Uterus (tissue), 2 donors: ENCODE results near the gene CRYBG2.

Experiments used
- POLR2A ChIP-seq, 2 donors: fragments of 450-650 bp; IDR thresholded peaks; one replicate each; pipeline ENCODE4 v1.6.1; 2016; ENCODE audit warnings: antibody characterized with exemption in 2 of 2, mild to moderate bottlenecking in 1 of 2, moderate library complexity in 1 of 2
- TF ChIP-seq, protein P1 (sequence below), 4 experiments: fragments of 200-600 bp in 2 of 4; fragments of 450-650 bp in 2 of 4; sonication (generic) in 2 of 4; IDR thresholded peaks; one replicate each; pipeline ENCODE4 v1.5.1; 2016 to 2019; ENCODE audit warnings: antibody characterized with exemption in 4 of 4, mild to moderate bottlenecking in 2 of 4, moderate library complexity in 1 of 4

DNA sequence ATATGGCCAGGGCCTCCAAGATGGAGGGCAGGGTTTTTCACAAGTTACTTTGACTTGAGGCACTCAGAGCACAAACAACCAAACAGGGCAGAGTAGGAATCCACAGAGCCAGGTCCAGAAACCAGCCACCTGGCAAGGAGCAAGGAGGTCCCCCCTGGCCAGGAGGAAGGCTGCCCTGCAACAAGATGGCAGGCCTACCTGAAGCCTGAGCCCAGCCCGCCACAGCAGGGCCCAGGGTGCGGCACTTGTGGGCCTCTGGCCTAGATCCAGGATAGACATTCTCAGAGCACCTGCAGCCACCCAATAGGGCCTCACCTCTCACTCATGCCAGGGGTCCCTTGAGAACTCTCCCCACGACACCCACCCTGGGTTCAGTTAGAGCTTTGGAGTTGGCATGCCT is 62.5 kb downstream of the CRYBG2 start:
- TF ChIP-seq, protein P1, sequence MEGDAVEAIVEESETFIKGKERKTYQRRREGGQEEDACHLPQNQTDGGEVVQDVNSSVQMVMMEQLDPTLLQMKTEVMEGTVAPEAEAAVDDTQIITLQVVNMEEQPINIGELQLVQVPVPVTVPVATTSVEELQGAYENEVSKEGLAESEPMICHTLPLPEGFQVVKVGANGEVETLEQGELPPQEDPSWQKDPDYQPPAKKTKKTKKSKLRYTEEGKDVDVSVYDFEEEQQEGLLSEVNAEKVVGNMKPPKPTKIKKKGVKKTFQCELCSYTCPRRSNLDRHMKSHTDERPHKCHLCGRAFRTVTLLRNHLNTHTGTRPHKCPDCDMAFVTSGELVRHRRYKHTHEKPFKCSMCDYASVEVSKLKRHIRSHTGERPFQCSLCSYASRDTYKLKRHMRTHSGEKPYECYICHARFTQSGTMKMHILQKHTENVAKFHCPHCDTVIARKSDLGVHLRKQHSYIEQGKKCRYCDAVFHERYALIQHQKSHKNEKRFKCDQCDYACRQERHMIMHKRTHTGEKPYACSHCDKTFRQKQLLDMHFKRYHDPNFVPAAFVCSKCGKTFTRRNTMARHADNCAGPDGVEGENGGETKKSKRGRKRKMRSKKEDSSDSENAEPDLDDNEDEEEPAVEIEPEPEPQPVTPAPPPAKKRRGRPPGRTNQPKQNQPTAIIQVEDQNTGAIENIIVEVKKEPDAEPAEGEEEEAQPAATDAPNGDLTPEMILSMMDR (IDR thresholded peaks at IDR 0.05) = no peak
- TF ChIP-seq POLR2A (IDR thresholded peaks at IDR 0.05) = no peak
